Fibroblast of lung (primary cell): ENCODE measurements around the gene ATP9B. TPM values are rescaled to one million over a fixed set of nuclear protein-coding genes. Genes with fewer than 3 reads are reported as not detected.

Experiments used
- DNase-seq, 2 donors: peaks; one replicate each; pipeline versions ENCODE4 v3.0.0 to v3.0.0-alpha.2; 2010; ENCODE audit warnings: low read depth in 2 of 2
- H2AFZ ChIP-seq: 2 replicates; pipeline ENCODE4 v1.5.1; 2012; ENCODE audit warnings: low read length, control low read depth, inconsistent platforms
- H3K27ac ChIP-seq: 2 replicates; pipeline ENCODE4 v1.5.1; 2011; ENCODE audit warnings: low read length, control low read depth; ENCODE audit not compliant: insufficient read depth
- H3K27me3 ChIP-seq: 2 replicates; pipeline ENCODE4 v1.5.1; 2011; ENCODE audit warnings: mild to moderate bottlenecking, low read length; ENCODE audit not compliant: control insufficient read depth, insufficient read depth
- H3K36me3 ChIP-seq: 2 replicates; pipeline ENCODE4 v1.5.1; 2011; ENCODE audit warnings: low read length; ENCODE audit not compliant: control insufficient read depth, insufficient read depth
- H3K4me1 ChIP-seq: 2 replicates; pipeline ENCODE4 v1.5.1; 2011; ENCODE audit warnings: low read length; ENCODE audit not compliant: control insufficient read depth, insufficient read depth; ENCODE audit errors: extremely low read depth
- H3K4me2 ChIP-seq: 2 replicates; pipeline ENCODE4 v1.5.1; 2011; ENCODE audit warnings: low read length, control low read depth; ENCODE audit not compliant: insufficient read depth; ENCODE audit errors: extremely low read depth
- H3K4me3 ChIP-seq, 4 experiments: fragments of 200-600 bp in 1 of 4; sonication (generic) in 1 of 4; replicated peaks in 1 of 4; 2 replicates each; pipeline ENCODE4 v1.5.1; 2011 to 2016; ENCODE audit warnings: low read length in 4 of 4, low read depth in 3 of 4, mild to moderate bottlenecking in 3 of 4, control low read depth in 2 of 4, inconsistent platforms in 1 of 4, mixed read lengths in 1 of 4; ENCODE audit not compliant: insufficient read depth in 1 of 4; ENCODE audit errors: control extremely low read depth in 1 of 4
- H3K79me2 ChIP-seq: 2 replicates; pipeline ENCODE4 v1.5.1; 2012; ENCODE audit warnings: mild to moderate bottlenecking, low read length, inconsistent platforms; ENCODE audit not compliant: control insufficient read depth, insufficient read depth
- H3K9ac ChIP-seq: 2 replicates; pipeline ENCODE4 v1.5.1; 2011; ENCODE audit warnings: mild to moderate bottlenecking, low read length, control low read depth; ENCODE audit not compliant: insufficient read depth
- H3K9me3 ChIP-seq: 2 replicates; pipeline ENCODE4 v1.5.1; 2012; ENCODE audit warnings: low read depth, low read length; ENCODE audit not compliant: control insufficient read depth, insufficient read depth
- H4K20me1 ChIP-seq: 2 replicates; pipeline ENCODE4 v1.5.1; 2011; ENCODE audit warnings: low read length; ENCODE audit not compliant: control insufficient read depth, insufficient read depth; ENCODE audit errors: extremely low read depth
- CTCF ChIP-seq, 2 donors: IDR thresholded peaks in 1 of 2; conservative IDR thresholded peaks in 1 of 2; 1 replicate in 1 of 2; 2 replicates in 1 of 2; pipeline ENCODE4 v1.5.1; 2011 to 2012; ENCODE audit warnings: low read length in 2 of 2, control low read depth in 1 of 2, inconsistent platforms in 1 of 2, low read depth in 1 of 2, mild to moderate bottlenecking in 1 of 2
- EZH2 ChIP-seq: IDR thresholded peaks from 2 replicates; pipeline ENCODE4 v1.5.1; 2012; ENCODE audit warnings: low read length, control low read depth, mild to moderate bottlenecking; ENCODE audit errors: missing control alignments
- polyA plus RNA-seq, 2 donors: library from polyadenylated mRNA; depleted of rRNA in 1 of 2; stranded (reverse) in 1 of 2; unstranded in 1 of 2; fragments of >200 nt; gene quantifications; 2 replicates each; pipeline ENCODE4 v1.2.1, GENCODE V29; 2011 to 2012; ENCODE audit warnings: missing spikeins in 1 of 2
- total RNA-seq: library from RNA; depleted of rRNA; stranded (reverse); fragments of >200 nt; gene quantifications from 2 replicates; pipeline ENCODE4 v1.2.1, GENCODE V29; 2014

The ATP9B gene
- total and polyA plus RNA-seq, 2 donors (not counting 1 experiment from before 2014, with no cell fraction given): 11.2 to 27.7 TPM

DNA sequence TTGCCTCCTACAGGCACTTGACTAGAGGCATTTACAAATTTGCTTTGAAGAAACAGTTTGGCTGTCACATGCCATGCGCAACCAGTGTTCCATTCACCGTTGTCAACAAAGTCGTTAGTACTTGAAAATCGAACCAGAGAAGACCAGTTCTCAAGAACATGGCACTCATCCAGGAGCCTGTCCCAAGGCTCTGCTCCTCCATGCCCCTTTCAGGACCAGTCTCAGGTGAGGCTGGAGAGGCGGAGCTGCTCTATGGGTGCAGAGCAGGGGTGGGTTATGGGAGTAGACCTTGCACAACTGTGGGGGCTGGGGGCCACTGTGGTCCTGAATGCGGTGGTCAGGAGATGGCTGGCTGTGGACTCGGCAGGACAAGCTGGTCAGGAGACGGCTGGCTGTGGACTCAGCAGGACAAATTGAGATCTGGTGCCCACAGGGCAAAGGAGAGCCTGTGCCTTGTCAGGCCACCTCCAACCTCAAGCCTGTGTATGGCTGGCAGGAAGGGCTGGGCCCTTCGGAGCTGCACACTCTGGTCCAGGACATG lies 12.3 kb upstream of the ATP9B start:
- TF ChIP-seq EZH2 (no peak), CTCF (conservative IDR thresholded peaks at IDR 0.05 in 1 of 2, IDR thresholded peaks at IDR 0.05 in 1 of 2; ENCODE audit: low read depth in 1 of 2, low read length in 2 of 2) (no peak)

DNA sequence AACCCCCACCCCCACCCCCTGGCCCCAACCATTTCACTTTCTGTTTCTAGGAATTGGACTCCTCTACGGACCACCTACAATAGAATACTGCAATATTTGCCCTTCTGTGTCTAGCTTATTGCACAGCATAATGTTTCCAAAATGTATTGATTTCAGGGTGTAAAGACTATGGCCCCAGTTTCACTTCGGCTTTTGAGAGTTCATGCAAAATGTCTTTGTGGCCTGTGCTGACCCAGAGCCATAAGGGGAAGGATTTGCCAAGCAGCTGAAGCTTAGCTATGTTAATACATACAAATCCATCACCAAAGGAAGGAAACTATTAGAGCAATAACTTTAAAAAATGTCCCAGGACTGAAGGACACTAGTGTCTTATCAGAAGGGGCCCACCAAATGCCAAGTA lies 11.2 kb upstream of the ATP9B start:
- H3K4me3 ChIP-seq: no peak overlapping the region
- H3K4me2 ChIP-seq: no peak overlapping the region
- DNase-seq: no peak
- H3K79me2 ChIP-seq: no peaks in the 10 kb centered on the region
- H3K9ac ChIP-seq: no peak overlapping the region
- no peaks in the 10 kb centered on the region for H3K27me3 ChIP-seq
- H3K27ac ChIP-seq: no peak overlapping the region
- H3K9me3 ChIP-seq: no peaks in the 10 kb centered on the region
- H3K36me3 ChIP-seq: no peaks in the 10 kb centered on the region
- no peak overlapping the region for H2AFZ ChIP-seq
- no peaks in the 10 kb centered on the region for H3K4me1 ChIP-seq
- TF ChIP-seq EZH2 (no peak), CTCF (conservative IDR thresholded peaks at IDR 0.05 in 1 of 2, IDR thresholded peaks at IDR 0.05 in 1 of 2; ENCODE audit: low read depth in 1 of 2, low read length in 2 of 2) (no peak)
- no peaks in the 10 kb centered on the region for H4K20me1 ChIP-seq

More for the DNA sequence above, 12.3 kb upstream of the ATP9B start:
- H3K79me2 ChIP-seq: no peaks in the 10 kb centered on the region
- H2AFZ ChIP-seq: no peak overlapping the region
- no peak overlapping the region for H3K4me3 ChIP-seq
- H3K36me3 ChIP-seq: no peaks in the 10 kb centered on the region
- no peaks in the 10 kb centered on the region for H3K4me1 ChIP-seq
- H3K27ac ChIP-seq: no peak overlapping the region
- H4K20me1 ChIP-seq: no peaks in the 10 kb centered on the region
- H3K9ac ChIP-seq: no peak overlapping the region
- no peaks in the 10 kb centered on the region for H3K27me3 ChIP-seq
- no peaks in the 10 kb centered on the region for H3K9me3 ChIP-seq
- DNase-seq: no peak
- H3K4me2 ChIP-seq: no peak overlapping the region

DNA sequence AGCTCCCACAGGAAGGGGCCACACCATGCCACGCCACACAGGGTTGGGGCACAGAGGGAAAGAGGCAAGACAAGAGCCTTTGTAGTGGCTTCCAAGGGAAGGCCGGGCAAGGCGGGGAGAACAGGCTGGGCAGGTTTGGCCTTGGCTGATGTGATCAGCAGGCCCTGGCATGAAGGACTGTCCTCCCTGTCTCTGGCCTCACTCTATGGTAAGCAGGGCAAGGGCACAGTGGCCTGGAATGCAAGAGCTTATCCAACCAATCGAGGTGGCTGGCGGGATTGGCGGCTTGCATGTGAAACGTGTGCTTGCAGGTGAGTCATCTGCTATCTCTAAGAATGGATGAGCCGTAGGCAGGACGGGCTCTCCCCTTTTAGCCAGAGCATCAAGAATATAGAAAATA lies 6.4 kb upstream of the ATP9B start:
- no peaks in the 10 kb centered on the region for H4K20me1 ChIP-seq
- H2AFZ ChIP-seq: no peak overlapping the region
- no peaks in the 10 kb centered on the region for H3K27me3 ChIP-seq
- H3K9ac ChIP-seq: no peak overlapping the region
- no peak overlapping the region for H3K4me3 ChIP-seq
- TF ChIP-seq EZH2: no peak
- TF ChIP-seq CTCF (conservative IDR thresholded peaks at IDR 0.05 in 1 of 2, IDR thresholded peaks at IDR 0.05 in 1 of 2; ENCODE audit: low read depth in 1 of 2, low read length in 2 of 2): no peak
- no peaks in the 10 kb centered on the region for H3K79me2 ChIP-seq
- no peaks in the 10 kb centered on the region for H3K36me3 ChIP-seq
- H3K4me2 ChIP-seq: no peak overlapping the region
- H3K27ac ChIP-seq: no peak overlapping the region
- H3K4me1 ChIP-seq: no peaks in the 10 kb centered on the region
- DNase-seq: no peak
- H3K9me3 ChIP-seq: no peaks in the 10 kb centered on the region
